Tibial artery (tissue), 4 donors: ENCODE measurements around the gene FNDC3B.

ENCODE experiments used
- DNase-seq, 2 donors: peaks; one replicate each; pipeline ENCODE4 v3.0.0-alpha.2; 2019
- H3K27ac ChIP-seq, 2 donors: fragments of 200-600 bp; sonication (generic) in 1 of 2; 1 replicate in 1 of 2; 2 replicates in 1 of 2; pipeline ENCODE4 v1.5.1; 2018 to 2019; ENCODE audit warnings: mild to moderate bottlenecking in 1 of 2
- H3K27me3 ChIP-seq, 2 donors: fragments of 200-600 bp; sonication (generic) in 1 of 2; one replicate each; pipeline versions ENCODE4 v1.5.1 to v1.6.0; 2016 to 2019
- H3K36me3 ChIP-seq, 3 donors: fragments of 200-600 bp; sonication (generic) in 2 of 3; one replicate each; pipeline ENCODE4 v1.5.1; 2016 to 2019; ENCODE audit warnings: mild to moderate bottlenecking in 2 of 3
- H3K4me1 ChIP-seq, 4 donors: fragments of 200-600 bp; sonication (generic) in 2 of 4; 1 replicate in 3 of 4; 2 replicates in 1 of 4; pipeline ENCODE4 v1.5.1; 2016 to 2019
- H3K4me3 ChIP-seq, 2 donors: fragments of 200-600 bp; sonication (generic) in 1 of 2; 1 replicate in 1 of 2; 2 replicates in 1 of 2; pipeline ENCODE4 v1.5.1; 2018 to 2019; ENCODE audit warnings: mild to moderate bottlenecking in 2 of 2
- H3K9me3 ChIP-seq, 3 donors: fragments of 200-600 bp; sonication (generic) in 1 of 3; one replicate each; pipeline ENCODE4 v1.5.1; 2016 to 2019
- CTCF ChIP-seq, 2 experiments: fragments of 200-600 bp in 1 of 2; fragments of 450-650 bp in 1 of 2; IDR thresholded peaks; one replicate each; pipeline ENCODE4 v1.5.1; 2017 to 2019; ENCODE audit warnings: antibody characterized with exemption in 2 of 2, mild to moderate bottlenecking in 1 of 2, moderate library complexity in 1 of 2
- intact Hi-C: fragments of 100-400 bp; cut with DNase I; formaldehyde crosslinking; loops from one replicate; pipeline ENCODE4 v1.15.0; 2023; ENCODE audit warnings: low total_unique reads

FNDC3B gene

GRCh38 chr3:172073262-172073915 lies 34.0 kb downstream of the FNDC3B start:
- peaks cover 0 to 84% (median 35%) of the 10 kb centered on the region in 4 donors for H3K4me1 ChIP-seq
- peaks cover 0 to 3% (median 0%) of the 10 kb centered on the region in 3 donors for H3K36me3 ChIP-seq
- no peaks in the 10 kb centered on the region for H3K27me3 ChIP-seq
- TF ChIP-seq CTCF (IDR thresholded peaks at IDR 0.05): no peak
- H3K4me3 ChIP-seq: no peak overlapping the region
- no peak for DNase-seq
- intact Hi-C loops: no loop called here
- no peaks in the 10 kb centered on the region for H3K9me3 ChIP-seq
- peak overlapping the region; percentile 53 to 58 for H3K27ac ChIP-seq

GRCh38 chr3:172074032-172074431 lies 34.7 kb downstream of the FNDC3B start:
- Histone ChIP-seq H3K36me3 (peaks cover 0 to 3% (median 0%) of the 10 kb centered on the region in 3 donors), H3K27me3 (no peaks in the 10 kb centered on the region), H3K27ac (peak overlapping the region; percentile 53 to 58), H3K9me3 (no peaks in the 10 kb centered on the region), H3K4me3 (no peak overlapping the region), H3K4me1 (peaks cover 0 to 84% (median 31%) of the 10 kb centered on the region in 4 donors)
- no peak for DNase-seq
- intact Hi-C loops: no loop called here
- TF ChIP-seq CTCF (IDR thresholded peaks at IDR 0.05): no peak

GRCh38 chr3:172074586-172074985 lies 35.2 kb downstream of the FNDC3B start:
- H3K36me3 ChIP-seq: peaks cover 0 to 3% (median 0%) of the 10 kb centered on the region in 3 donors
- peaks cover 0 to 83% (median 28%) of the 10 kb centered on the region in 4 donors for H3K4me1 ChIP-seq
- TF ChIP-seq CTCF (IDR thresholded peaks at IDR 0.05): no peak
- H3K27me3 ChIP-seq: no peaks in the 10 kb centered on the region
- H3K27ac ChIP-seq: peak overlapping the region; percentile 58 to 65
- H3K4me3 ChIP-seq: no peak overlapping the region
- no peaks in the 10 kb centered on the region for H3K9me3 ChIP-seq
- intact Hi-C loops: no loop called here
- DNase-seq: peak; percentile 85 to 86

- intact Hi-C loops: no loop called here
- Histone ChIP-seq H3K9me3 (no peaks in the 10 kb centered on the region), H3K4me1 (peaks cover 0 to 77% (median 21%) of the 10 kb centered on the region in 4 donors), H3K27ac (peak overlapping the region in 1 of 2 donors; percentile 65), H3K27me3 (no peaks in the 10 kb centered on the region), H3K4me3 (no peak overlapping the region), H3K36me3 (peaks cover 0 to 3% (median 0%) of the 10 kb centered on the region in 3 donors)
- DNase-seq: no peak
- no peak for TF ChIP-seq CTCF (IDR thresholded peaks at IDR 0.05)
These were observed 36.8 kb downstream of the FNDC3B start for GRCh38 chr3:172076212-172076611.

- no peak for DNase-seq
- Histone ChIP-seq H3K4me3 (no peak overlapping the region), H3K4me1 (peaks cover 0 to 76% (median 22%) of the 10 kb centered on the region in 4 donors), H3K9me3 (no peaks in the 10 kb centered on the region), H3K27ac (peak overlapping the region in 1 of 2 donors; percentile 7), H3K36me3 (peaks cover 0 to 3% (median 0%) of the 10 kb centered on the region in 3 donors), H3K27me3 (no peaks in the 10 kb centered on the region)
- TF ChIP-seq CTCF (IDR thresholded peaks at IDR 0.05): no peak
- intact Hi-C loops: no loop called here
These were observed 37.9 kb downstream of the FNDC3B start for GRCh38 chr3:172077197-172077757.
